Activated CD4-positive, alpha-beta T cell treated with anti-CD3 and anti-CD28 coated beads, Interleukin-2, Interleukin-4, amounts not matched to agents 100 ng/mL and 50 ng/mL, durations not matched to agents 16 hours and 8 hours (primary cell): ENCODE data around the gene MOV10.
"Not testable (repeated sequence)": the region's sequence is repeated elsewhere in the genome, so short reads cannot be mapped to it uniquely, and the experiment has no call there.

Source experiments
- DNase-seq: peaks from one replicate; pipeline ENCODE4 v3.0.0-alpha.2; 2020; ENCODE audit warnings: low spot score

Gene MOV10

GRCh38 chr1:112714313-112715263, 40.1 kb downstream of the MOV10 start:
- DNase-seq = no peak

DNA sequence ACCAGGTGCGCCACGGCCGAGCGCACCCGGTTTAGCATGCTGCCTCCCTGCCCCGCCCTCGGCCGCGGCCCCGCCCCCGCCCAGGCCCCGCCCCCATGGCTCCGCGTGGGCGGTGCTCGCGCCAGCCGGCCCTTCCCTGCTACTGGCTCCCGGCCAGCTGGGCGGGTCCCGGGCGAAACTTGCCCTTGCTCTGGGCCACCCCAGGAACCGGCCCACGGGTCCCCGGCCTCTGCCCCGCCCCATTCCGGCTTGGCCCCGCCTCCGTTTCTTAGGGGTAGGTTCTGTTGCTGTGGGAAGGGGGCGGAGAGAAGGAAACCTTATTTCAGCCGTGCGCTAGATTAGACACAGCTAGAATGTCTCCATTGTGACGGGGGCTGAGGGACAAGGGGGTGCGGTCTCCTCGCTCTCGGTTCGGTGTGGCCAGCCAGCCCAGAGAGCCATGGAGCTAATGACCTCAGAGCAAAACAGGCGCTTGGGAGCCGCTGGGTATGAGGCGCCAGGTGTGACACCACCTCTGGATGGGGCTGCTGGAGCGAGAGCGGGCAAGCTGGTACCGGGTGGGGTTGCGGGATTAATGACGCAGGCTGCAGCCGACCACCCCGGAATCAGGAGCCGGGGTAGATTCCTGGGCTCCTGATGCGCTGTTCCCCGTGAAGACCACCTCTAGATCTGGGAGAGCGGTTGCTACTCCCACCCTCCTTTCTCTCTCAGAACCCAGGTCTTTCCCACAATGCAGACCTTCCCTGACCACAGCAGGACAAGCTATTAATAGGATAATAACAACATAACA, 41.0 kb downstream of the MOV10 start, which contains the start of gene PPM1J:
Gene PPM1J, minus strand, starts transcription at position 69 of the 790 bp plus-strand sequence. Its CDS starts 31 bp downstream, at position 38.
- DNase-seq = peak; percentile 96

DNA sequence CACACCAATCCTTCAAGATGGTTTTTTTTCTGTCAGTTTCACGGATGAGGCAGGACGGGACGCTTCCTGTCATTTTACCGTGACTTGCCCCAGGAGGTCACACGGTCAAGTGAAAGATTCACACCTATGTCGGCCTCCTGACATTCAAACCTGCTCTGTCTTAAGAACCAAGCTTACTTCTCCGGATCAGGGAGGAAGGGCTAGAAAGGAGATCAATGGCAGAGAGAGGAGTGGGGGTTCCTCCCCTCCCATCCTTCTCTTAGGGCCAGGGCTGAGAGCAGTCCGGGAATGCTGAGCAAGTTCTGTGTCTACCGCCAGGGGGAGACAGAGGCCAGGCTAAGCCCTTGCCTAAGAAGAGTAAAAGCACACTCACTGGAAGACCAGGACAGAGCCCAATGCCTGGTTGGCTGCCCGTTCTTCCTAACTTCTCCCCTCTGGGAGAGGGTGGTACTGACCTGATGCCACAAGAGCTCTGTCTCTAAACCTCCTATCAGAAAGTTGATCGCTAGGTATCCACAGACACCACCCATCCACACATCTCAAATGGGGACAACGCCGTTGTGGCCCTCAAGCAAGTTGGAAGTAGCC, 41.8 kb downstream of the MOV10 start:
- DNase-seq = peak; percentile 79

DNA sequence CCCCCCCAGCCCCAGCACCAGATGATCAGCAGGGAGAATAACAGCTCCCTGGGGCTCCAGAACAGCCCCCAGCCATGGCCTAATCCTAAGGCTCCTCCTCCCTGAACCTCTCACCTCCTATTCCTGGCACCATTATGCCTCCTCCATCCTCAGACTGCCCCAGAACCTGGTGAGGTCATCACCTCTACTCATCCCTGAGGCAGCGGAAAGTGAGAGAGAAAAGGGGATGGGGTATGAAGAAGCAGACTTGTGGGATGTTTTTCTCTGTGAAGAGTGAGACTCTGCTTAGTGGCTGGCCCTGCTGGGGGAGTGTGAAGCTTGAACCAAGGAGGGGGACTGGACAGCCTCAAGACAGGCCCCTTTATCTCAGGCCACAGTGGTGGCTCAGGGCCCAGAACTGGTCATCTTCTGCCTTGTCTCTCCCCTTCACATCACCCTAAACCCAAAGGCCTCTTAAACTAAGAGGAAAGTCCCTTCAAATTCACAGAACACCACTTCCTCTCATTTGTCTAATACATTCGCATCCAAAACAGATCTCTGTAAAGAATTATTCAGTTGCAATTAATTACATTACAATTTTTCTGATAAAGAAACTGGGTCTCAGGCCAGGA, 42.9 kb downstream of the MOV10 start:
- no peak for DNase-seq

- peak; percentile 74 for DNase-seq
Observed at GRCh38 chr1:112718691-112719418, 44.4 kb downstream of the MOV10 start.

DNA sequence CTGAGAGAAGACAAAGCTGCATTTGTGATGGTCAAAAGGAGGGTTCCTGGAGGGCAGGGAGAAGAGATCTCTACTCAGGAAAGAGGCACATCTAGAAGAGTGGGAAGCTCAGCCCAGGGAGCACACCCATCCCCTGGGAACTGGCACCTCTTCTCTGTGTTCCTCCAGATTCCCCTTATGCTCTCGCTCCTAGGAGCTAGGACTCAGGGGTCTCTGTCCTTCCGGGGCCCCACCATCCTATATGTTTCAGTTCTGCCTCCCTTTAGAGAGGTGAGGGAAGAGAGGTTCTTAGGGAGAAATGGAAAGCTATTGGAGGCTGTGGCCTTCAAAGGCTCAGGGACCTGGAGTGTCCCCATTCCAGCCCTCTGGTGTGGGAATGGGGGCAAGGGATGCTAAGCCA, 45.2 kb downstream of the MOV10 start:
- DNase-seq = no peak

GRCh38 chr1:112720800-112721199, 46.3 kb downstream of the MOV10 start:
- no peak for DNase-seq

GRCh38 chr1:112721294-112721693, 46.8 kb downstream of the MOV10 start:
- not testable (repeated sequence) for DNase-seq

DNA sequence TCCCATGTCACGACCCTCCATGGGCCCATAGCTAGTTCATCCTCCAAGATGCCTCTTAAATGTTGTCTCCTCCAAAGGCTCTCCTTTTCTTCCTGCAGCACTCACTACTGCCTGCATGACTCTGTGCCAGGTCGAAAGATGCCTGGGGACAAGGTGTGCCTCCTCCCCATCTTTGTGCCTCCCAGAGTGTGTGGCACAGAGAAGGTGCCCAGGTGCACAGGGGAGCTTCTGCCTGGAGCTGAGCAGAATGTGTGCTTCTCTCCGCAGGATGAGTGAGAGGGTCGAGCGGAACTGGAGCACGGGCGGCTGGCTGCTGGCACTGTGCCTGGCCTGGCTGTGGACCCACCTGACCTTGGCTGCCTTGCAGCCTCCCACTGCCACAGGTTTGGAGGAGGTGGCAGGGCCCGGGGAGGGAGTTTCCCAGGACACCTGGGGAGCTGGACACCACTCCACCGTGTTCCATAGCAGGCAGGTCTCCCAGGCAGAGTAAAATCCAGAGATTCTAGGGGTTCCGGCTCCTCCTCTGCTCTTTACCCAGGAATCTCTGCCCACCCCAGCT, 47.6 kb downstream of the MOV10 start:
- no peak for DNase-seq

DNA sequence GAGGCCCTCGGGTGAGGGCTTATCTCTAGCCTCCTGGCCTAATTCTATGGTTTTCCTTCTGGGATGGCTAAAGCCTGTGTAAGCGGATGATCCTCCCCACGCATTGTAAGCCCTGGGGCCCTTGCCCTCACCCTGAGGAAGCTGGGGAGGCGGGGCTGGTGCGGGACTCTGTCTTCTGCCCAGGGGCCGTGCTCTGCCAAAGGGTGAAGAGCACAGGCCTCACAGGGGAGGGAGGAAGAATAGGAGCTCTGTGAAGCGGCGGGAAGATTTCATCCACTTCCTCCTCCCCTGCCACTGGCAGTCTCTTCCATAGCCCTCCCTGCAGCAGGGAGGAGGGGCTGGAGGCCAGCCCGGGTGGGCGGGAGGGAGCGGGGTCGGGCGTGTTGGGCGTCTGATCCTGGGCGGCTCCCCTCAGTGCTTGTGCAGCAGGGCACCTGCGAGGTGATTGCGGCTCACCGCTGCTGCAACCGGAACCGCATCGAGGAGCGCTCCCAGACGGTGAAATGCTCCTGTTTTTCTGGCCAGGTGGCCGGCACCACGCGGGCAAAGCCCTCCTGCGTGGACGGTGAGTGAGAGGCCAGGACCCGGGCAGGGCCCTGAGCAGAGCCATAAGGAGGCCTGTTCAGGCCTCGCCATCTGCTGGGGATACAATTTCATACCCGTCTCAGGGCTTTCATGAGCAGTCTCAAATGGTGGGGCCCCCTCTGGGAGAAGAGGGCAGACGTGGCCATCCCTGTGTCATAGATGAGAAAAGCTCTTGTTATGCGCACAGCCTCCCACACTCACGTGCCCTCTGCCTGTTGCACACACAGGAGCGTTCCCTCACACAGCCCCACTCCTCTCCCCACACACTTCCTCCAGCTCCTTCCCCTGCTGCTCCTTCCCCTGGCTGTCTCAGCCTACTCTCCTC, 48.4 kb downstream of the MOV10 start:
- no peak for DNase-seq

DNA sequence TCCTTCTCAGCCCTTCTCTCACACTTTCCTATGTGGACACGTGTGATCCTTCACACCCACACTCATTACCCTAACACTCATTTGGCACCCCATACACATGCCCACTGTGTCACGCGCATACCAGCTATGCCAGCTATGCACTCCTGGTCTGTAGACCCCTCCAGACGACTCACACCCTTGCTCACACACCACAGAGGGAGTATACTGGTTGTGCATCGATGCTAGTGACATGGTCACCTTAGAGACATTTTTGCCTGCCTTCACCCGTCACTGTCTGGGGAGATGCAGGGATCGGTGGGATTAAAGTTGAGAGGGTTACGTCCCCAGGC, 49.0 kb downstream of the MOV10 start:
- DNase-seq = no peak

- not testable (repeated sequence) for DNase-seq
Observed at GRCh38 chr1:112724240-112724639, 49.8 kb downstream of the MOV10 start.

GRCh38 chr1:112727716-112728115, 53.3 kb downstream of the MOV10 start:
- DNase-seq = no peak

DNA sequence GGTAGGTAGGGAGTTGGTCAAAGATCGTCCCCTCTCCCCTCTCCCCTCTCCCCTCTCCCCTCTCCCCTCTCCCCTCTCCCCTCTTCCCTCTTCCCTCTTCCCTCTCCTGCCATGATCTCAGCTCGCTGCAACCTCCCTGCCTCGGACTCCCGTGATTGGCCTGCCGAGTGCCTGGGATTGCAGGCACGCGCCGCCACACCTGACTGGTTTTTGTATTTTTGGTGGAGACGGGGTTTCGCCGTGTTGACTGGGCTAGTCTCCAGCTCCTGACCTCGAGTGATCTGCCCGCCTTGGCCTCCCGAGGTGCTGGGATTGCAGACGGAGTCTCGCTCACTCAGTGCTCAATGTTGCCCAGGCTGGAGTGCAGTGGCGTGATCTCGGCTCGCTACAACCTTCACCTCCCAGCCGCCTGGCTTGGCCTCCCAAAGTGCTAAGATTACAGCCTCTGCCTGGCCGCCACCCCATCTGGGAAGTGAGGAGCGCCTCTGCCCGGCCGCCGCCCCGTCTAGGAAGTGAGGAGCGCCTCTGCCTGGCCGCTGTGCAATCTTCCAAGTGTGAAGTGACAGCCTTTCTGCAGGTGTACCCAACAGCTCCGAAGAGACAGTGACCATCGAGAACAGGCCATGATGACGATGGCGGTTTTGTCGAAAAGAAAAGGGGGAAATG, 54.0 kb downstream of the MOV10 start:
- not testable (repeated sequence) for DNase-seq

DNA sequence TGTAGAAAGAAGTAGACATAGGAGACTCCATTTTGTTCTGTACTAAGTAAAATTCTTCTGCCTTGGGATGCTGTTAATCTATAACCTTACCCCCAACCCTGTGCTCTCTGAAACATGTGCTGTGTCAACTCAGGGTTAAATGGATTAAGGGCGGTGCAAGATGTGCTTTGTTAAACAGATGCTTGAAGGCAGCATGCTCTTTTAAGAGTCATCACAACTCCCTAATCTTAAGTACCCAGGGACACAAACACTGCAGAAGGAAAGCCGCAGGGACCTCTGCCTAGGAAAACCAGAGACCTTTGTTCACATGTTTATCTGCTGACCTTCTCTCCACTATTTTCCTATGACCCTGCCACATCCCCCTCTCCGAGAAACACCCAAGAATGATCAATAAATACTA, 54.6 kb downstream of the MOV10 start:
- DNase-seq = not testable (repeated sequence)

DNA sequence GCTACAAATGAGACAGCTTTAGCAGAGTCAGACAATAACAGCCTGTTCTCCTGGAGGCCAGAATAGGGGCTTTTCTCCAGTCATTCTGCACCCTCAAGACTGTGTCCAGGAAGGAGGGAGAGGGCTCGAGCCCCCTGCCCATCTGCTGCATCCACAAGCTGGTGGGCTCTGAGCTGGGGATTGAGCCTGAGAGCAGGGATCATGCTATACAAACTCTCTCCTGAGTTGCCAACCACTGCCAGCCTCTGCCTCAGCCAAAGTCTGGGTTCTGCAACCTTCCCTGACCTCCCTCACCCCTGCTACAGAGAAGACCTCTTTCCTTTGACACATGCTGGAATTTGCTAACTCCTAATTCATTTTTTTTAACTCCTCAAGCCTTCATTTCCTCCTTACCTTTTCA, 55.5 kb downstream of the MOV10 start:
- DNase-seq = no peak

DNA sequence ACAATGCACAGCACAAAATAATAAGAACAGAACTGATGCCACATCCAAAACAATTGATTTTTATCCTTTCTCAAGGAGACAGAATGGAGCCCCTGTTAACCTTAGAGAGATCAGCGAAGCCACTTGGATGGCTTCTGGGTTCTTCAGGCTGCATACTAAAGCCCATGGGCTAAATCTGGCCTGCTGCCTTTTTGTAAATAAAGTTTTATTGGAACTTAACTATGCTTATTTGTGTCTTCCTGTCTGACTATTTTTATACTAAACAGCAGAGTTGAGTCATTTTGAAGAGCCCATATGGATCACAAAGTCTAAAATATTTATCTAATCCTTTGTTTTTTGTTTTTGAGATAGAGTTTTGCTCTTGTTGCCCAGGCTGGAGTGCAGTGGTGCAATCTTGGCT, 57.0 kb downstream of the MOV10 start:
- no peak for DNase-seq

DNA sequence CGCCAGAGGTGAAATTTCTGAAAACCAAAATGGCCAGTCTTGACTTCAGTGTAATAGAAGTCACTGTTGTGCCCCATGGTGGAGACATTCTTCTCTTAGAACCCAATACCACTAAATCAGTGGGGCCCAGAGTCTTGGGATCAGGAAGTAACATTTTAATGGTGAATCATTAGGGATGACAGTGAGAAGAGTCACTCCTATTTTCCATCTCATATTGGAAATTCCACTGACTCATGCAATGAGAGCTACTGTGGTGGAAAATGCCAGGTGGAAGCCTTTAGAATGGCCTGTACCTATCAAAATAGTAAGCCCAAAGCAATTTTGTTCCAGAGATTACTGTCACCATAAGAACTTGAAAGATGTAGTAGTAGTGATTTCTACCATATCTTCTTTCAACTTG, 61.3 kb downstream of the MOV10 start:
- DNase-seq = no peak

- no peak for DNase-seq
Observed at GRCh38 chr1:112737573-112737972, 63.1 kb downstream of the MOV10 start.
